GM18520 (cell line): ENCODE measurements around the gene RNF148.
"Not testable (repeated sequence)": the region's sequence is repeated elsewhere in the genome, so short reads cannot be mapped to it uniquely, and the experiment has no call there.

Experiments used
- ATAC-seq: cut with Tn5 transposase; IDR thresholded peaks from one replicate; pipeline ENCODE4 v1.9.1; 2021; ENCODE audit not compliant: unreplicated experiment

The RNF148 gene

GRCh38 chr7:122691569-122692235, 11.0 kb downstream of the RNF148 start:
- ATAC-seq, result no peak

- no peak for ATAC-seq
Measured at GRCh38 chr7:122689346-122690109, 13.2 kb downstream of the RNF148 start.

- ATAC-seq, result no peak
Measured at GRCh38 chr7:122688400-122688998, 14.2 kb downstream of the RNF148 start.

GRCh38 chr7:122686360-122686878, 16.3 kb downstream of the RNF148 start:
- no peak for ATAC-seq

- ATAC-seq, result no peak
Measured at GRCh38 chr7:122684504-122684903, 18.2 kb downstream of the RNF148 start.

GRCh38 chr7:122682815-122683550, 19.7 kb downstream of the RNF148 start:
- ATAC-seq, result no peak

GRCh38 chr7:122681186-122681585, 21.5 kb downstream of the RNF148 start:
- ATAC-seq, result not testable (repeated sequence)

- no peak for ATAC-seq
Measured at GRCh38 chr7:122679813-122680212, 22.9 kb downstream of the RNF148 start.

- not testable (repeated sequence) for ATAC-seq
Measured at GRCh38 chr7:122679269-122679709, 23.4 kb downstream of the RNF148 start.

- ATAC-seq, result no peak
Measured at GRCh38 chr7:122677149-122677548, 25.6 kb downstream of the RNF148 start.

- ATAC-seq, result no peak
Measured at GRCh38 chr7:122676466-122676865, 26.3 kb downstream of the RNF148 start.

GRCh38 chr7:122675621-122676020, 27.1 kb downstream of the RNF148 start:
- no peak for ATAC-seq

- no peak for ATAC-seq
Measured at GRCh38 chr7:122675011-122675410, 27.7 kb downstream of the RNF148 start.

- ATAC-seq, result no peak
Measured at GRCh38 chr7:122674502-122674901, 28.2 kb downstream of the RNF148 start.

- no peak for ATAC-seq
Measured at GRCh38 chr7:122673951-122674350, 28.8 kb downstream of the RNF148 start.

- no peak for ATAC-seq
Measured at GRCh38 chr7:122672536-122672935, 30.2 kb downstream of the RNF148 start.

- ATAC-seq, result no peak
Measured at GRCh38 chr7:122663733-122664132, 39.0 kb downstream of the RNF148 start.

GRCh38 chr7:122658856-122659255, 43.9 kb downstream of the RNF148 start:
- no peak for ATAC-seq

- ATAC-seq, result no peak
Measured at GRCh38 chr7:122653685-122654084, 49.0 kb downstream of the RNF148 start.

- ATAC-seq, result no peak
Measured at GRCh38 chr7:122652876-122653275, 49.8 kb downstream of the RNF148 start.
